ENCODE measurements around the gene SMURF1.

GRCh38 chr7:99184532-99185218, 40.8 kb upstream of the SMURF1 start:
- no peak for TF ChIP-seq TOX (CRISPR knock-in tag; IDR thresholded peaks at IDR 0.05; ENCODE audit: borderline replicate concordance)
- TF ChIP-seq RARB (CRISPR knock-in tag; IDR thresholded peaks at IDR 0.05), result no peak
- no peak for TF ChIP-seq PPARA (CRISPR knock-in tag; IDR thresholded peaks at IDR 0.05; ENCODE audit: borderline replicate concordance)
- TF ChIP-seq CSRNP3 (CRISPR knock-in tag; IDR thresholded peaks at IDR 0.05), result no peak
